ENCODE measurements around the gene ABCA2. TPM values are rescaled to one million over a fixed set of nuclear protein-coding genes. Genes with fewer than 3 reads are reported as not detected.

Gene ABCA2
- total and polyA plus RNA-seq, 2 donors from 2014 or later = 39.2 to 72.1 TPM

DNA sequence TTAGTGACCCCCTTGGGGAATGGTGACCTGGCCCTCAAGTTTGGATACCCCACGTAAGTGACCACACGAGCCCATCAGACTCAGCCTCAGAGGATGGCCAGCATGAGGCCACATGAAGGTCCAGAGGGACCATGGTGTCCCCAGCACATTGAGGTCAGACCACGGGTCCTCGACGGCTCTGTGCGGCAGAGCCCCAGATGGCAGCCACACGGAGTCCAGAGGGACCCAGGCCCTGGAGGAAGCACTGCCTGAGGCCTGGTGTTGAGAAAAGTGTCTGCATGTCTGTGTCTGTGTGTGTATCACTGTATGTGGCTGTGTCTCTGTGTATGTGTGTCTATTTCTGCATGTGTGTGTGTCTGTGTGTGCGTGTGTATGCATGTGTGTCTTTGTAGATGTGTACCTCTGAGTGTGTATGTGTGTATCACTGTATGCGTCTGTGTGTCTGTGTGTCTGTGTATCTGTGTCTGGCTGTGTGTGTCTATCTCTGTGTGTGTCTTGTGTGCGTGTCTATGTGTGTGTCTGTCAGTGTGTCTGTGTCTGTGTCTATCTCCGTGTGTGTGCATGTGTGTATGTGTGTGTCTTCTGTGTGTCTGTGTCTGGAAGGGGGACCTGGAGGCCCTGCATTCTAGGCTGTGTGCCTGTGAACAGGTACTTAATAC lies 44.3 kb downstream of the ABCA2 start:
- intact Hi-C loops (cut with DNase I) = no loop called here
- Histone ChIP-seq H3K27ac (ENCODE audit: low read depth in 2 of 2, low read length in 2 of 2) (no peak overlapping the region), H3K4me1 (ENCODE audit: control insufficient read depth in 2 of 3, insufficient read depth in 2 of 3, low read depth in 1 of 3, low read length in 3 of 3) (no peaks in the 10 kb centered on the region), H3K9ac (ENCODE audit: low read length in 3 of 3) (no peak overlapping the region), H3K36me3 (ENCODE audit: control insufficient read depth in 2 of 3, insufficient read depth in 3 of 3, low read length in 3 of 3) (peaks cover 0 to 3% (median 0%) of the 10 kb centered on the region in 3 donors), H3K4me3 (ENCODE audit: low read length in 3 of 3) (no peak overlapping the region), H3K27me3 (ENCODE audit: control insufficient read depth, insufficient read depth, low read length) (peaks cover 7% of the 10 kb centered on the region), H3K9me3 (ENCODE audit: control insufficient read depth in 2 of 3, insufficient read depth in 1 of 3, low read length in 3 of 3) (no peaks in the 10 kb centered on the region)
- DNase-seq (no peak), FAIRE-seq (no peak)
- TF ChIP-seq, protein P1, sequence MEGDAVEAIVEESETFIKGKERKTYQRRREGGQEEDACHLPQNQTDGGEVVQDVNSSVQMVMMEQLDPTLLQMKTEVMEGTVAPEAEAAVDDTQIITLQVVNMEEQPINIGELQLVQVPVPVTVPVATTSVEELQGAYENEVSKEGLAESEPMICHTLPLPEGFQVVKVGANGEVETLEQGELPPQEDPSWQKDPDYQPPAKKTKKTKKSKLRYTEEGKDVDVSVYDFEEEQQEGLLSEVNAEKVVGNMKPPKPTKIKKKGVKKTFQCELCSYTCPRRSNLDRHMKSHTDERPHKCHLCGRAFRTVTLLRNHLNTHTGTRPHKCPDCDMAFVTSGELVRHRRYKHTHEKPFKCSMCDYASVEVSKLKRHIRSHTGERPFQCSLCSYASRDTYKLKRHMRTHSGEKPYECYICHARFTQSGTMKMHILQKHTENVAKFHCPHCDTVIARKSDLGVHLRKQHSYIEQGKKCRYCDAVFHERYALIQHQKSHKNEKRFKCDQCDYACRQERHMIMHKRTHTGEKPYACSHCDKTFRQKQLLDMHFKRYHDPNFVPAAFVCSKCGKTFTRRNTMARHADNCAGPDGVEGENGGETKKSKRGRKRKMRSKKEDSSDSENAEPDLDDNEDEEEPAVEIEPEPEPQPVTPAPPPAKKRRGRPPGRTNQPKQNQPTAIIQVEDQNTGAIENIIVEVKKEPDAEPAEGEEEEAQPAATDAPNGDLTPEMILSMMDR (IDR thresholded peaks at IDR 0.05; ENCODE audit: borderline replicate concordance, extremely low read depth, insufficient read depth) = no peak

DNA sequence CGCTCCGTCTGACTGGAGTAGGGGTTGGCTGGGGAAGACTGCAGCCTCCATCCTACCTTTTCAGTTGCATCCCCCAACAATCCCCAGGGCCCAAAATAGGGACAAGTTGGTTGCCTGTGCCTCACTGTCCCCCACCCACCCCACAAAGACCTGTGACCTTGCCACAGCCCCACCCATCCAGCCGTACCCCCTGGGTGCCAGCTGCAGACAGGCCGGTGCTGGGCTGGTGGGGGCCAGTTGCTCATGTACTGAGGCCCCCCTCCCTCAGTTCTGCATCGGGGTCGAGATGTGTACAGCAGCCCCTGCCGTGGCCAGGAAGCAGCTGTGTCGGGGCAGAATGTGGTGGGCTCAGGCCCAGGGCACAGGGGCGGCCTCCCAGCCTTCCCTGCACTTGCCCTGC lies 44.9 kb downstream of the ABCA2 start:
- Histone ChIP-seq H3K4me3 (ENCODE audit: low read length in 3 of 3) (no peak overlapping the region), H3K9me3 (ENCODE audit: control insufficient read depth in 2 of 3, insufficient read depth in 1 of 3, low read length in 3 of 3) (no peaks in the 10 kb centered on the region), H3K27ac (ENCODE audit: low read depth in 2 of 2, low read length in 2 of 2) (no peak overlapping the region), H3K27me3 (ENCODE audit: control insufficient read depth, insufficient read depth, low read length) (peaks cover 7% of the 10 kb centered on the region), H3K36me3 (ENCODE audit: control insufficient read depth in 2 of 3, insufficient read depth in 3 of 3, low read length in 3 of 3) (peaks cover 0 to 3% (median 0%) of the 10 kb centered on the region in 3 donors), H3K9ac (ENCODE audit: low read length in 3 of 3) (no peak overlapping the region), H3K4me1 (ENCODE audit: control insufficient read depth in 2 of 3, insufficient read depth in 2 of 3, low read depth in 1 of 3, low read length in 3 of 3) (no peaks in the 10 kb centered on the region)
- intact Hi-C loops (cut with DNase I) = no loop called here
- DNase-seq (no peak), FAIRE-seq (no peak)
- TF ChIP-seq, protein P1 (IDR thresholded peaks at IDR 0.05; ENCODE audit: borderline replicate concordance, extremely low read depth, insufficient read depth) = no peak

DNA sequence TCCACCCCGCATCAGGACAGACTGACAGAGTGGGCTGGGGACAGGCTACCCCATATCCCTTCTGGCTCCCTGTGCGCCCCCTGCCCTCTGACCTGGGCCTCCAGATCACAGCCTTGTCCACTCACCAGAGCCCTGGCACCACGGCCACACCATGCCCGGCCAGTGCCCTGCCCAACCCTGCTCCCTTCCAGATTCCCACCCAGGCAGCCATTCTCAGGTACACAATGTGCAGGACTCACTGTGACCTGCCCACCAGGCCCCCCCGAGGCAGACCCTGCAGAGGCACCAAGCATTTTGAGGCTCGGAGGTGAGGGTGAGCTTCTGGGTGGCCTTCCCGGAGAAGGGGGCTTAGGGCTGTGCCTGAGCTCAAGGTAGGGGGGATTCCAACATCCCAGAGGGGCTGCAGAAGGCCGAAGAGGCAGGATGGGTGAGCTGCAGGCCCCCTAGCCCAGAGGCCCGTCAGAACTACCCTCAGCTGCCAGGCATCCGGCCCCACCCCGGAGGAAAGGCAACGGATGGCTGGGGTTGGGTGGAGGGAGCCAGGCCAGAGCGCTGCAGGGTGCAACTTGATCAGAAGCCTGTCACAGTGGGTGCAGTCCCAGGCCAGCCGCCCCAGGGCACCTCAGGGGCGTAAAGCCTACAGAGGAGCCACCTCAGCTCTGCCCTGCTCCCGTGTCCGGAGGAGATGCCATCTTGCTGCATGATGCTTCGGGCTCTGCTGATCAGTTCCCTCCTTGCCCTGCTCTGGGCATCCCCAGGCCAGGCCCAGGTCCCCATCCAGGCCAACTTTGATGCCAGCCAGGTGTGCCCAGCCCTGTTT lies 45.6 kb downstream of the ABCA2 start, which contains the start of gene LCNL1:
Gene LCNL1 (plus strand): TSS at position 762 of the 820 bp plus-strand sequence. CDS start 594 bp downstream, outside the sequence.
- intact Hi-C loops (cut with DNase I) = no loop called here
- H3K4me3 ChIP-seq (ENCODE audit: low read length in 3 of 3) = no peak within 1 kb of the TSS
- H3K27ac ChIP-seq (ENCODE audit: low read depth in 2 of 2, low read length in 2 of 2) = peak within 1 kb of the TSS; percentile 51 to 80
- no peaks in the 10 kb centered on the region for H3K9me3 ChIP-seq (ENCODE audit: control insufficient read depth in 2 of 3, insufficient read depth in 1 of 3, low read length in 3 of 3)
- TF ChIP-seq, protein P1 (IDR thresholded peaks at IDR 0.05; ENCODE audit: borderline replicate concordance, extremely low read depth, insufficient read depth) = no peak
- peaks cover 0 to 3% (median 0%) of the 10 kb centered on the region in 3 donors for H3K36me3 ChIP-seq (ENCODE audit: control insufficient read depth in 2 of 3, insufficient read depth in 3 of 3, low read length in 3 of 3)
- DNase-seq (no peak), FAIRE-seq (no peak)
- H3K4me1 ChIP-seq (ENCODE audit: control insufficient read depth in 2 of 3, insufficient read depth in 2 of 3, low read depth in 1 of 3, low read length in 3 of 3) = peaks cover 0 to 5% (median 0%) of the 10 kb centered on the region in 3 donors
- H3K9ac ChIP-seq (ENCODE audit: low read length in 3 of 3) = no peak within 1 kb of the TSS
- H3K27me3 ChIP-seq (ENCODE audit: control insufficient read depth, insufficient read depth, low read length) = peaks cover 7% of the 10 kb centered on the region

Data from kidney (tissue), 14 donors.